PC-3 (cell line): ENCODE measurements around the gene CGRRF1.

Source experiments
- EZH2 ChIP-seq: fragments of 300-600 bp; sonication (generic); IDR thresholded peaks from one replicate; pipeline ENCODE4 v1.6.1; 2017; ENCODE audit warnings: antibody characterized with exemption, mild to moderate bottlenecking, low read length; ENCODE audit not compliant: unreplicated experiment
- EZH2phosphoT487 ChIP-seq: fragments of 300-600 bp; sonication (generic); IDR thresholded peaks from 2 replicates; pipeline ENCODE4 v1.6.1; 2018; ENCODE audit warnings: mild to moderate bottlenecking, antibody characterized with exemption, low read length, borderline replicate concordance
- TF ChIP-seq, protein P1 (sequence below): fragments of 300-600 bp; sonication (generic); conservative IDR thresholded peaks from 2 replicates; pipeline ENCODE4 v1.5.1; 2017; ENCODE audit warnings: antibody characterized with exemption, low read depth, mild to moderate bottlenecking, low read length

DNA sequence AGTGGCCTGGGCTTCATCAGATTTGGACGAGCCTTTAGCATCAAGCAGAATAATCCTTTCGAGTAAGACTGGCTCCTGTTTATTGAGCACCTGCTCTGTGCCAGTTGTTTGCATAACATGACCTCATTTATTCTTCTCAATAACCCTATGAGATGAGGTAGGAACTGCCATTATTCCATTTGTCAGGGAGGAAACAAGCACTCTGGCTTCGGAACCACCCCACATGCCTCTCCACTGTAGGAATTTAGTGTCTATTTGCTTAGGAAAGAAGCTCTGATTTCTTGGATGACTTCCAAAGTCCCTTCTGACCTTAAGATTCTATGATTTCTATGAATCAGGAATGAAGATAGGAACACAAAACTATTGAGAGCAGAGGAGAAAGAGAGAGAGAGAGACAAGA is 68.3 kb downstream of the CGRRF1 start:
- TF ChIP-seq, protein P1, sequence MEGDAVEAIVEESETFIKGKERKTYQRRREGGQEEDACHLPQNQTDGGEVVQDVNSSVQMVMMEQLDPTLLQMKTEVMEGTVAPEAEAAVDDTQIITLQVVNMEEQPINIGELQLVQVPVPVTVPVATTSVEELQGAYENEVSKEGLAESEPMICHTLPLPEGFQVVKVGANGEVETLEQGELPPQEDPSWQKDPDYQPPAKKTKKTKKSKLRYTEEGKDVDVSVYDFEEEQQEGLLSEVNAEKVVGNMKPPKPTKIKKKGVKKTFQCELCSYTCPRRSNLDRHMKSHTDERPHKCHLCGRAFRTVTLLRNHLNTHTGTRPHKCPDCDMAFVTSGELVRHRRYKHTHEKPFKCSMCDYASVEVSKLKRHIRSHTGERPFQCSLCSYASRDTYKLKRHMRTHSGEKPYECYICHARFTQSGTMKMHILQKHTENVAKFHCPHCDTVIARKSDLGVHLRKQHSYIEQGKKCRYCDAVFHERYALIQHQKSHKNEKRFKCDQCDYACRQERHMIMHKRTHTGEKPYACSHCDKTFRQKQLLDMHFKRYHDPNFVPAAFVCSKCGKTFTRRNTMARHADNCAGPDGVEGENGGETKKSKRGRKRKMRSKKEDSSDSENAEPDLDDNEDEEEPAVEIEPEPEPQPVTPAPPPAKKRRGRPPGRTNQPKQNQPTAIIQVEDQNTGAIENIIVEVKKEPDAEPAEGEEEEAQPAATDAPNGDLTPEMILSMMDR, result no peak
- TF ChIP-seq EZH2, result no peak
- TF ChIP-seq EZH2phosphoT487, result no peak
